HG03060 (cell line): ENCODE results near the gene TSKU.
"Not testable (repeated sequence)": the region's sequence is repeated elsewhere in the genome, so short reads cannot be mapped to it uniquely, and the experiment has no call there.

Experiments
- ATAC-seq: cut with Tn5 transposase; IDR thresholded peaks from one replicate; pipeline ENCODE4 v1.9.1; 2021; ENCODE audit warnings: low read depth, moderate number of reproducible peaks; ENCODE audit not compliant: unreplicated experiment

Gene TSKU

DNA sequence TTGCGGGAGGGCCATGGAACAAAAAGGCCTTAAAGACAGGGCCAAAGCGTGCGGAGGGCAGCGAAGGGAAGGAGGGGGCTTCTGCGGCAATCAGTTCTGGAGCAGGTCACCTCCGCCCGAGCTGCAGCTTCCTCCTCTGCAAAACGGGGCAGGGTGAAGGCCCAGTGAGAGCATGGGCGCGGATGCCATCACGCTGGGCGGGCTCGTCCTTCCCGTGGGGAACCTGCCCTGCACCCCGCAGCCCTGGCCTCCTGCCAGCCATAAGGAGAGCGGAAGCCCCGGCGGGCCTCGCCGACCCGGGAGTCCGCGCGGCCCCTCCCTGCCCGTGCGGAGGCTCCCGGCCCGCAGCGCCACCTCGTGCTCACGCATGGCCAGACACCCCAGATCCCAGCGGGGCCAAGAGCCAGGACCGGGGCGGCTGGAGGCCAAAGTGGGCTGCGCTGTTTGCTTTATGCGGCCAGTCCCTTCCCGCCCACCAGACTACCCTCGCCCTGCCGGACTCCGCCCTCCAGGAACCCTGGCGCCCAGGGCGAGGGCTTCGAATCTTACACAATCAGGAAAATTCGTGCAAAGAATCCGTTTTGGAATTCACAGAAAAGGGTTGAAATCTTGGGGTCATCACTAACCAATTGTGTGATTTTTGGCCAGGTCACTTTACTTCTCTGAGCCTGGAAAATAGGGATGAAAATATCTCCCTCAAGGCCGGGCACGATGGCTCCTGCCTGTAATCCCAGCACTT, 16.1 kb downstream of the TSKU start:
- ATAC-seq, result no peak

DNA sequence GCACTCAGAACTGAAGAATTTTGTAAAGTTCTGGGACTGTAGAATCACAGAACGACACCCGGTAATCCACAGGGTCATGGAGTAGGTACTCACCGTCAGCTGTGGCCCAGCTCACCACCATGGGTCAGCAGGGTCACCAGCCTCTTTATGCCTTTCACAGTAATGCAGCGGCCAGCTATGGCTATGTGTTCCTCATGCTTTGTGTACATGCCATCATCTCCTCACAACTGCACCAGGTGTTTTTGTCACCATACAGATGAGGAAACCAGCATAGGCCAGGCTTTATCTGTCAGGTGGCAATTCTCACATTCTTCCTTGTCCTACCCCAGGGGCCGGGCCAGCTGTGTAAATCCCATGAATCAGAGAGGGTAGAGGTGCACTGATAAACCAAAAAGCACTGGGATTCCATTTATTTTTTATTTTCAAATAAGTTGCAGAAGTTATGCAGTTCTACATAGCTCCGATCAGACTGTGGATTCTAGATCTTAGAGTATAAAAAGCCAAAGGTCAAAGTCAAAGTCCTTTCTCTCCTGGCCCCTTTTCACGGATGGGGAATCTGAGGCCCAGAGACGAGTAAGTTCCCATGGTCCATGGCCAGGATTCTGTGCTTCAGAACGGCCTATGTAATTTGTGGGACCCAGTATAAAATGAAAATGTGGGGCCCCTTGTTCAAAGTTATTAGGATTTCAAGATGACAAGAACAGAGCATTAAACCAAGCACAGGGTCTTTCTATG, 17.5 kb downstream of the TSKU start:
- ATAC-seq, result no peak

DNA sequence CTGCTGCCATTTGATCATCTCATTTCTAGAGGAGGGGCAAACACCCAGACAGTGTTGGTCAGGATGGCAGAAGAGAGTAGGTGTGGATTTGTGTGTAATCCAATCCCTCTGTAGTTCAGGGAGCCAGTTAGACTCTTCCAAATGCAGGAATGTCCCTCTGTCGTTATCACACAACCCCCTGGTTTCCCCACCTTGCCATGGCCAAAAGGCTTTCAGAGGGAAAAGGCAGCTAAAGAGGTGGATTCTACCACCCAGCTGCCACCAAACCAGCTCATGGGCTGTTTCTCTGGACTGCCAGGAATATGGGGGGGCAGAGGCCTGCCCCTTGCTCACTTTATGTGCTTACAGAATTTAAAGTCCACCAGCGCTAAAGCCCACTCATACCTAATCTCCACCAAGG, 18.1 kb downstream of the TSKU start:
- ATAC-seq, result no peak

DNA sequence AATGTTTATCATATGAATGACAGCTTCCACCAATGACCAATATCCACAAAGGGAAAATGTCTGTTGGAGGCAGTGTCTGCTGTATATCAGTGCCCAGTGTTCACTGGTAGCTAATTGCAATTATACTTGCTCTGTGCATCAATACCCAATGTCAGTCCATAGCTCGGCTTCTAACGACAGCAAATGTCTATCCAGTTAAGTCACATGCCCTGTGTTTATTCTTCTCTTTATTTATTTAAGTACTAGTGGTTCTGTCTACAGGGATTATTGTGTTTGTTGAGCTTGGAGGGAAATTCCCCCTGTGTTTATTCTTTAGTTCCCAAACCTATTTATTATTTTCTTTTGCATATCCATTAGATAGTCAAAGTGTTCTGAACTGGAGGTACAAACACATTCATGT, 18.6 kb downstream of the TSKU start:
- ATAC-seq, result no peak

DNA sequence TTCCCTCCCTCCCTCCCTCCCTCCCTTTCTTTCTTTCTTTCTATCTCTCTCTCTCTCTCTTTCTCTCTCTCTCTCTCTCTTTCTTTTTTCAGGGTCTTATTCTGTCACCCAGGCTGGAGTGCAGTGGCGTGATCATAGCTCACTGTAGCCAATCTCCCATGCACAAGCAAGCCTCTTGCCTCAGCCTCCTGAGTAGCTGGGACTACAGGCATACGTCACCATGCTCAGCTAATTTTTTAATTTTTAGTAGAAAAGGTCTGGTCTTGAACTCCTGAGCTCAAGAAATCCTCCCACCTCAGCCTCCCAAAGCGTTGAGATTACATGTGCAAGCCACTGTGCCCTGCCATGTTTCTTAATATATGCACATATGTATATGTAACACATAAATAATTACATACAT, 19.0 kb downstream of the TSKU start:
- no peak for ATAC-seq

DNA sequence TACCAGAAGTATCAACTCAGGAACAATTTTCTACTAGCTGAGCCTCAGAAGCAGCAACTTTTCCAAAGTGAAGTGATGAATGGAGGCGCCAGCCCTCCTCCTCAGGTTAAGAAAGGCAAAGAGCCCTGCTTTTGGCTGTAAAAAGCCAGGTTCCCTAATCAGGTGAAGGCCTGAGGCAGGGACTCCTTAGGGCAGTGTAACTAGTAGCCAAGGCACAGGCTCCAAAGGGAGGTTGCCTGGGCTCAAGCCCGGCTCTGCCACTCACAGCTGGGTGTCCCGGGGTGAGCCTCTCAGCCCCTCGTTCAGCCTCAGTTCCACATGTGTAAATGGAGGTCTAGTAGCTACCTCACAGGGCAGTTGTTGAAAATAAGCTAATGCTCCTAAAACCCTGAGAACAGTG, 19.5 kb downstream of the TSKU start:
- ATAC-seq, result no peak

DNA sequence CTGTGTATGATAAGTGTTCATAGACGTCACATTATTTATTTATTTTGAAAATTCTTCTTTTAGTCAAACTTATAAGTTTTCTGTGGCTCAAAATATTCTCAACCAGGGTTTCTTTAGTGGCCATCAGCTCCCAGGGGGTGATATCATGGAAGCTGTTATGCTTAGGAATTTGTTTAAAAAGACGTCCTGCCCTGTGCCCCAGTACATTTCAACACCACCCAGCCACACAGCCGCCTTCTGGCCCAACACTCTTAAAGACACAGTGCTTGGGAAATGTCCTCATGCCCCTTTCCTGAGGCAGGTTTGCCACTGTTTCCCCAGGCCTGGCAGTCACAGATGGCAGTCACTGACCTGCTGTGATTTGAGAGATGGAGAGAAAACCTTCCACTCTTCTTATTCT, 19.9 kb downstream of the TSKU start:
- ATAC-seq, result no peak

DNA sequence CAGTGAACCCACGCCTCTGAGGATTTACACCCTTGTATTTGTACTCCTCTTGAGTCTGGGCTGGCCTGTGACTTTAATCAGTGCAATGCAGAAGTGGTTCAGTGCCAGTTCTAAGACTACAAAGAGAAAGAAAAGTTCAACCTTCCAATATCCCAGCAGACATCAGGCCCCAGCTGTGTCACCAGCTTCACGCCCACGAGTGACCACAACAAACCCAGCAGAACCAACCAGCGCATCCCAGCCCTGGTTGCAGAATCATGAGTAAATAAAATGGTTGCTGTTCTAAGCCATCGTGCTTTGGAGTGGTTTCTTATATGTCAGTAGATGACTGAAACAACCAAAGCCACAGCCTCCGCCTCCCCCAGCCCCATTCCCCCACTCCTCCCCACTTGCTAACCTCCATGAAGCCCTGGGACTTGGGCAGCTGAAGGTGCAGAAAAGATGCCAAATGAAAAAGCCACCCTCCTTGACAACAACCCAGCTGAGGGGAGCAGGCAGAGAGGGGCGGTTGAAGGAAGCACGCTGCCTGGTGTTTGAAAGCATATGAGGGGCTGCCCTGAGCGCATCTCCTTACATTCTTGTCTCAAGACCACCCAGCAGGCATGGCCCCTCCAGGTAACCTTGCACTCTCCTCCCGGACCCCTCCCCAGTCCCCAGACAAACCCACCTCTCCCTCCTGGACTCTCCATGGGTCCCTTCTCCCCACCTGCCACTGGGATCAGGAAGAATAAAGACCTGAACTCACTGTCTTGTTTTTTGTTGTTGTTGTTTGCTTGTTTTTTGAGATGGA, 20.9 kb downstream of the TSKU start:
- ATAC-seq, result no peak

DNA sequence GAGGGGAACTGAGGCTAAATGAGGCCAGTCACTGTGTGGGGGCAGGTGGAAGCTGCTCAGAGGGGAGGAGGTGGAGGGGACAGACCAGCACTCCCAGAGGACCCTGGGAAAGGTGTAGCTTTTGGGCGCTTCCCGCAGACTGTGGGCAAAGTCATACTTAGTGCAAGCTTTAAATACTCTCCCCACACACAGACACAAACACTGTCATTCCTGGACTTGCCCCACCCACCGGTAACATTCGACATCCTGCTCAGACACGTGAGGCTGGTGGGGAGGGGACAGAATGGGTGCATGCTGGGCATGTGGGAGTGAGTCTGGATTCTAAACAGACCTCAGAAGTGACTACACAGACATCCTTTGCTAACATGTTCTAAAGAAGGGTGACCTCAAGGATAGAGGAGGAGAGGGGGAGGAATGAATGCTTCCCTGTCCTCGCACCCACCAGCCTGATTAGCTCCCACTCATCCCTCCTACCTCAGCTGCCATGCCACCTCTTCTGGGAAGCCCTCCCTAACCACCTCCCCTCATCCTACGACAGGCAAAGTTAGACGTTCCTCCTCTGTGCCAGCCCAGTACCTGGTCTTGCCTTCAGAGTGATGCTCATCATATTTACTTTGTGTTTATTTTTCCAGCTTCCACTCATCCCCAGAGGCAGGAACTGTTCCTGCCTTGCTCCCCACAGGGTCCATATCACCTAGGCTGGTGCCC, 22.2 kb downstream of the TSKU start:
- no peak for ATAC-seq

DNA sequence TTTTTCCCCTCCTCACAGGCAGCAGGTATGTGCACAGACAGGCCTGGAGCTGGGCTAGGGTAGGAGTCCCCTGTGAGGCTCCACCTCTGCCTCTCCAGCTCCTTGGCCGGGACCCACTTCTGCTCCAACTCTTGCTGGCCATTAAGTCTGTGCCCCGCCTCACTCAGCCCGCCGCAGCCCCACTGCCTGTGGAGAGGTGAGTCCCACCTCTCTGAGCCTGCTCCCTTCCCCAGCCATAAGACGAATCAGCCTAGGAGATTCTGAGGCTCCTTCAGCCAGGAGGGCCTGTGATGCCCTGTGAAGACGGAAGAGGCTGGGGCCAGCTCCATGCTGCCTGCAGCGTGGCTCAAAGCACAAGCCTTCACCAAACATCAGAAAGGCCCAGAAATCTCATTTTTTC, 23.0 kb downstream of the TSKU start:
- ATAC-seq, result no peak

DNA sequence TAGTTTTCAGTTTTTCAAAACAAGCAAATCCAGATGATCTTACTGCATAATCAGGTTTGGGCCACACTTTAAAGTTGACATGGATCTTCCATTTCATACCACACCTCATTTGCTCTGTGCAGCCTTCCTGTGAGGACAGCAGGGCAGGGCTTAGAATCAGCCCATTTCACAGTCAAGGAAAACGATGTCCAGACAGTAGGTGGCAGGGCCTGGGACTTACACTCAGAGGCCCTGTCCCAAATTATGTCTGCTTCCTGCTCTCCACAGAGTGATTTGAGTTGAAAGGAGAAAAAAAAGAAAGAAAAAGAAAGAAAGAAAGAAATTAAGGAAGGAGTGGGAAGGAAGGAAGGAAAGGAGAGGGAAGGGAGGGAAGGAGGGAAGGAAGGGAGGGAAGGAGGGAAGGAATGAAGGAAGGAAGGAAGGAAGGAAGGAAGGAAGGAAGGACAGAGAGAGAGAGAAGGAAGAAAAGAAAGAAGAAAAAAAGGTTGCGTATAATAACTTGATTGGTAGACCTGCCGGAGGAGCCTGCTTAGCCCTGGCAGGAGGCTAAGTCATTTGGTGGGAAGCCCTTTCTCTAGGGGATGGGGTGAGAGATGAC, 23.6 kb downstream of the TSKU start:
- ATAC-seq, result no peak

DNA sequence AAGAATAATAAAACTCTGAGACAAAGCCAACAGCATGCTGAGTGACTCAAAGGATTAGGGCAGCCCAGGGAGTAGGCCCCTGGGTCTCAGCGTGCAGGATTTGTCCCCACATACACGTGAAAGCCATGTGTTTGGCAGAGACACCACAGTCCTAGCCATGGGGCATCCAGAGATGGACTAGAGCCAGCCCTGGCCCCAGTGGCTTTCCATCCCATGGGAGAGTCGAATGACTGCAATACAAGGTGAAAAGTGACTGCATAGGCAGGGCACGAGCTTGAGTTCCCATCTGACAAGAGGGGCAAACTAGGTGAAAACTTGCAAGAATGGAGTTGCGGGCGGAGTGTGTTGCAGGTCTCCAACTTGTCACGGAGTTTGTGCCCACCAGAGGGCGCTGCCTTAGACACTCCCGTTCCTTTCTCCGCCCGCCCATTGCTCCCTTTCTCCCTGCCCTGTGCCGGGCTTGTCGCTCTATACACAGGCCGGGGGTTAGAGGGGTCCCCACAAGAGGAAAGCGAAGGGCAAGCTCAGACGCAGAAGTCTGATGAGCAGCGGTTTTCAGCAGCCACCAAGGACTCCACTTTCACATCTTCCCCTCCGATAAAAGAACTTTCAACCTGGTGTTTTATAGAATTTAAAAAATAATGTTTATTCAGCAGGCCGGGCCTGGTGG, 24.2 kb downstream of the TSKU start:
- no peak for ATAC-seq

DNA sequence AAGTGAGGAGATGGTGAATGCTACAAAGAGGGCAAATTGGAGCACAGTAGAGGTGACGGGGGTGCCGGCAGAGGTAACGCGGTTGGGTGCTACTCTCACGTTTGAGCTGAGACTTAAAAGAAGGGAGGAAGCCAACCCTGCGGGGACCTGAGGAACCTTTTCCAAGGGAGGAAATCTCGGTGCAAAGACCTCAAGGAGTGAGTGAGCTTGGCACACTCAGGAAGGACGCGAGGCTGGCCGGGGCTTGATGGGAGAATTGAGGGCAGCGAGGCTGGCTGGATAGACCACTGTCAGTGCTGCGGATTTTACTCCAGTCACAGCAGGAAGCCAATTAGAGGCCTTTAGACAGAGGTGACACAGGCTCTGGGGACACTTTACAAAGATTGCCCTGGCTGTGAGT, 25.0 kb downstream of the TSKU start:
- ATAC-seq, result no peak

DNA sequence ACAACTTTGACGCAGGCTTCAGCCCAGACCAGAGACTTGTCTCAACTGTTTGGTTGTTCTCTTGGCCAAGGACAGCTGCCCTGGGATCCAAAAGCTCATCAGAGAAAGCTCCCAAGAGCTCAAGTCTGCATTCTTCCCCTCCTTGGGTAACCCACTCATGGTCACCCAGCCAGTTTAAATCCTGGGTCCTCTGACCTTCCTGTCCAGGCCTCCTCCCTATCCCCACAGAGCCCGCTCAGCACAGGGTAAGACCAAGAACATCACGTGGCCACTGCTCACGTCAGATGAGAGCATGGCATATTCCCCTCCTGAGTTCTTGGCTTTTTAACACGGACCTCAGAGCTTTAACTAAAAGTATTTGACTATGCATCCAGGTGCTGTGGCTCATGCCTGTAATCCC, 25.8 kb downstream of the TSKU start:
- ATAC-seq, result no peak

DNA sequence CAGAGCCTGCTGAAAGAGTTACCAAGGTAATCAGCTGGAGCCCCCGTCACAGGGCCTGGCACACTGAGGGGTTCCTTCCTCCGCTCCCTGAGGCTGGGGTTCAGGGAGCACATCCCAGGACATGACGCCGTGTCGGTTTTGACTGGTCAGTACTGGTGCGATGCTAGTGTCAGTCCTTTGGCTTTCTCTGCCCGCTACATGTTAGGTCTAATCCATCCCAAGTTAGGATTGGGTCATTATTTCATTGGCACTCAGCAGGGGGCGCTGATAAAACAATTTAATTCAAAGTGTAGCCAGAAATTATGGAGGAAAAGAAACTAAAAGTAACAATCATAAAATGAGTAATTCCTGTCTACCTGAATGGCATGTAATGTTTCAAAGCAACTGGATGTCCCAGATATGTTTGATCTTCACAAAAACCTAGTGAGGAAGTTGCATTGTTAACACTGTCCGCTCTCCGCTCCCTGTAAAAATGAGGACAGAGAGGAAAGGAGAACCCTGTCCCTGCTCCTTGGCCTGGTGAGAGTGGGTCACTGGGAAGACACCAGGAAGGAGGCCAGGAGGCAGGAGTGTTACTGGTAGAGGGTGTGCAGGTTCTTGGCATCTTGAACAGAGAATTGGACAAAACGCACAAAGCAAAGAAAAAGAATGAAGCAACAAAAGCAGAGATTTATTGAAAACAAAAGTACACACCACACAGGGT, 27.1 kb downstream of the TSKU start:
- no peak for ATAC-seq

DNA sequence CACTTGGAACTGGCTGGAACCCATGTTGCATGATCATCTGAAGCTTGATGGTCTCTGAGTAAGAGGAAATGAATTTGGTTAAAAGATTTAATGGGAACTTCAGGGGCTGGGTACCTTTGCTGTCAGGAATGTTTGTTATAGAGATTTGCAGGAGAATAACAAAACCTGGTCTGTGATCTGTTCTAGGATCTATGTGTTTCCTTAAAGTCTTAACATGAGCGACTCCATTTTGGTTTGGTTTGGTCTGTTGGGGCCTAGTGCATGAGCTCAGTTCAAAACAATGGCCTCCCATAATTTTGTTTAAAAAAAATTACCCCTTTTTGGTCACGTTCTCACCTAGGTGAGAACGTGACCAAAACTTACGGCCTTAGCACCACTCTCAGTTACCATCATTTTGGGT, 28.1 kb downstream of the TSKU start:
- no peak for ATAC-seq

DNA sequence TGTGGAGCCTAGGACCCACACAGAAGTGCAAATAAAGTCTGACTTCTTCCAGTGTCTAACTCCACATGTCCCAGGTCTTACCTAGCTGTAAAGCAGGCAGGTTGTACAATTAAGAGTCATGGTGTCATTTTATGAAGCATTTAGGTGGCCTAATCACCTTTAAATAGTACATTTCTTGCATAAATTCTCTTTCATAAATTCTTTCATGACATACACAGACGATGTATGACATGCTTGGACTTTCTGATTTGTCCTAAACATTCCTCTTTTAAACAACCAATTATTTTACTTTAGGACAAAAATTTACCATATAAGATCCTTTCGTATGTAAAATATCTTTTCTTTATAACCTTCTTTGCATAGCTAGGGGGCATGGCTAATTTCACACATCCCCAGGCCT, 31.3 kb downstream of the TSKU start:
- no peak for ATAC-seq

DNA sequence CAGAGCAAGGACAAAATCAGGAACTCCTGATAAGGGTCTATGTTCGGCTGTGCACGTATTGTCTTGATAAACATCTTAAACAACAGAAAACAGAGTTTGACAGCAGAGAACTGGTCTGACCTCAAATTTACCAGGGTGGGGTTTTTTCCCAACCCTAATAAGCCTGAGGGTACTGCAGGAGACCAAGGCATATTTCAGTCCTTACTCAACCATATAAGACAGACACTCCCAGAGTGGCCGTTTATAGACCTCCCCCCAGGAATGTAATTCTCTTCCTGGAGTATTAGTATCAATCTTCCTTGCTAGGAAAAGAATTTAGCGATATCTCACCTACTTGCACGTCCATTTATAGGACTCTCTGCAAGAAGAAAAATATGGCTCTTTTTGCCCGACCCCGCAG, 32.5 kb downstream of the TSKU start:
- ATAC-seq, result not testable (repeated sequence)

DNA sequence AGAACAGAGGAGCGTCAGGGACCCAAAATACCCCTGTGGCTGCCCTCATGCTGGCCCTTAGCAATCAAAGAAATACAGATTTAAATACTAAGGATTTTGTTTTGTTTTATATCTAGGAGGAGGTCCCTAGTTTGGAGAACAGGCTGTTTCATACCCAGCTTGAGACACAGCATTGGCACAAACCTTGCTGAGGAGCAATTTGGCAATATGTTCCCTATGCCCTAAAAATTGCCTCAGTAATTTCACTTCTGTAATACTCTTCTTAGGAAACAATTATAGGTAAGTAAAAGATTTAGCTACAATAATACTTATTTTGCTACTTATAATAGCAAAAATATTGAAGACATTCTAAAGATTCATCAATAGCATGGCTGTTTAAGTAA, 37.0 kb downstream of the TSKU start:
- ATAC-seq, result no peak
